B cell (primary cell): Measurements from ENCODE around the gene GCH1. TPM values are rescaled to one million over a fixed set of nuclear protein-coding genes. Genes with fewer than 3 reads are reported as not detected.

Experiments
- ATAC-seq: fragments of 200-7000 bp; cut with Tn5 transposase; one replicate; pipeline ENCODE4 v1.10.0; 2021; ENCODE audit warnings: low read depth, mild to moderate bottlenecking, moderate number of reproducible peaks, moderate library complexity
- CTCF ChIA-PET: fragments of 350-600 bp; sonication (Branson Sonifier 250); formaldehyde crosslinking; loops from one replicate; lab custom pipeline; 2021; ENCODE audit warnings: antibody characterized with exemption, inconsistent platforms; lab: Charles Lee
- POLR2A ChIA-PET: fragments of 350-600 bp; sonication (Branson Sonifier 250); formaldehyde crosslinking; loops from one replicate; lab custom pipeline; 2021; ENCODE audit warnings: antibody characterized with exemption; lab: Charles Lee
- DNase-seq: peaks from one replicate; pipeline ENCODE4 v3.0.0; 2013
- H2AFZ ChIP-seq: 2 replicates; pipeline ENCODE4 v1.6.1; 2012; ENCODE audit warnings: mild to moderate bottlenecking, low read depth, low read length; ENCODE audit not compliant: insufficient read depth, poor library complexity, severe bottlenecking
- H3K27ac ChIP-seq, 2 donors: 1 replicate in 1 of 2; 2 replicates in 1 of 2; pipeline ENCODE4 v1.5.1; 2012 to 2013; ENCODE audit warnings: low read length in 2 of 2, mild to moderate bottlenecking in 2 of 2, moderate library complexity in 1 of 2
- H3K27me3 ChIP-seq, 4 experiments: fragments of 200-600 bp in 1 of 4; sonication (generic) in 1 of 4; replicated peaks in 1 of 4; 1 replicate in 2 of 4; 2 replicates in 2 of 4; pipeline versions ENCODE4 v1.6.1 to v1.7.0; 2013 to 2016; ENCODE audit warnings: low read length in 3 of 4, mild to moderate bottlenecking in 2 of 4, mixed read lengths in 1 of 4, moderate library complexity in 1 of 4; ENCODE audit not compliant: insufficient read depth in 4 of 4, control insufficient read depth in 3 of 4; ENCODE audit errors: control extremely low read depth in 1 of 4
- H3K36me3 ChIP-seq, 2 experiments: replicated peaks in 1 of 2; 1 replicate in 1 of 2; 2 replicates in 1 of 2; pipeline versions ENCODE4 v1.6.1 to v1.7.1; 2013; ENCODE audit warnings: low read length in 1 of 2; ENCODE audit not compliant: insufficient read depth in 2 of 2, control insufficient read depth in 1 of 2; ENCODE audit errors: control extremely low read depth in 1 of 2, extremely low read depth in 1 of 2
- H3K4me1 ChIP-seq, 2 donors: fragments of 200-600 bp in 1 of 2; sonication (generic) in 1 of 2; 1 replicate in 1 of 2; 2 replicates in 1 of 2; pipeline versions ENCODE4 v1.5.1 to v1.6.1; 2013 to 2017; ENCODE audit warnings: low read length in 2 of 2; ENCODE audit not compliant: control insufficient read depth in 2 of 2, insufficient read depth in 2 of 2
- H3K4me2 ChIP-seq: replicated peaks from 2 replicates; pipeline ENCODE3; 2012; ENCODE audit warnings: mild to moderate bottlenecking, low read depth, low read length; ENCODE audit not compliant: poor library complexity, severe bottlenecking
- H3K4me3 ChIP-seq, 5 experiments: fragments of 200-600 bp in 1 of 5; sonication (generic) in 1 of 5; 1 replicate in 3 of 5; 2 replicates in 2 of 5; pipeline versions ENCODE4 v1.5.1 to v1.7.0; 2011 to 2016; ENCODE audit warnings: low read length in 4 of 5, mild to moderate bottlenecking in 4 of 5, low read depth in 2 of 5, control low read depth in 1 of 5, moderate library complexity in 1 of 5; ENCODE audit not compliant: insufficient read depth in 1 of 5; ENCODE audit errors: control extremely low read depth in 1 of 5, extremely low read depth in 1 of 5
- H3K79me2 ChIP-seq: fragments of 200-600 bp; sonication (generic); one replicate; pipeline ENCODE4 v1.6.0; 2016; ENCODE audit warnings: low read length; ENCODE audit not compliant: control insufficient read depth, insufficient read depth
- H3K9ac ChIP-seq: fragments of 200-600 bp; sonication (generic); 2 replicates; pipeline ENCODE4 v1.6.1; 2017; ENCODE audit warnings: mild to moderate bottlenecking, low read length, moderate library complexity
- H3K9me3 ChIP-seq, 3 donors: one replicate each; pipeline versions ENCODE4 v1.6.1 to v1.7.1; 2013; ENCODE audit warnings: low read length in 2 of 3; ENCODE audit not compliant: control insufficient read depth in 2 of 3, insufficient read depth in 1 of 3; ENCODE audit errors: control extremely low read depth in 1 of 3
- H4K20me1 ChIP-seq: 2 replicates; pipeline ENCODE4 v1.6.0; 2012; ENCODE audit warnings: mild to moderate bottlenecking, low read length; ENCODE audit not compliant: insufficient read depth, control insufficient read depth, poor library complexity, severe bottlenecking
- H3K27ac Mint-ChIP-seq: one replicate; pipeline ENCODE4 v1.8.0; 2021; ENCODE audit warnings: mixed read lengths
- H3K27me3 Mint-ChIP-seq: one replicate; pipeline ENCODE4 v1.8.0; 2021; ENCODE audit warnings: mixed read lengths
- H3K4me1 Mint-ChIP-seq: one replicate; pipeline ENCODE4 v1.8.0; 2021; ENCODE audit warnings: mixed read lengths
- H3K4me3 Mint-ChIP-seq: one replicate; pipeline ENCODE4 v1.8.0; 2021; ENCODE audit warnings: mixed read lengths
- H3K9me3 Mint-ChIP-seq: one replicate; pipeline ENCODE4 v1.8.0; 2022; ENCODE audit warnings: mixed read lengths; ENCODE audit not compliant: insufficient read depth
- CTCF ChIP-seq: fragments of 200-600 bp; IDR thresholded peaks from one replicate; pipeline ENCODE4 v1.8.0; 2022; ENCODE audit warnings: antibody characterized with exemption, mild to moderate bottlenecking
- WGBS: methylation state at CpG from one replicate; pipeline ENCODE4 v1.1.5; 2013; ENCODE audit warnings: missing lambda C conversion rate; ENCODE audit not compliant: insufficient coverage; 5-methylcytosine and 5-hydroxymethylcytosine counted together
- intact Hi-C: fragments of 100-400 bp; cut with micrococcal nuclease; formaldehyde crosslinking; loops from one replicate; pipeline ENCODE4 v1.10.0; 2022
- polyA plus RNA-seq: library from polyadenylated mRNA; depleted of rRNA; stranded (reverse); fragments of >200 nt; gene quantifications from 2 replicates; pipeline ENCODE4 v1.2.3, GENCODE V29; 2012
- total RNA-seq, 2 donors: library from RNA; stranded (reverse); fragments of 120-200 nt in 1 of 2; gene quantifications; 1 replicate in 1 of 2; 2 replicates in 1 of 2; pipeline versions ENCODE4 v1.2.3 to v1.2.4, GENCODE V29; 2013 to 2022

Gene GCH1
- total and polyA plus RNA-seq, 2 donors (not counting 1 experiment from before 2014, with no cell fraction given): 17.0 to 24.6 TPM

GRCh38 chr14:54891471-54892245, 11.0 kb downstream of the GCH1 start:
- TF ChIP-seq CTCF: no peak
- WGBS: 100% methylated on average over 7 of the region's 10 CpGs
- POLR2A ChIA-PET: no interaction called here
- CTCF ChIA-PET: interaction anchor here (2.7 to 4.3 kb wide), 2 partner anchors 12 to 328 kb away, joined by 11 to 20 read pairs; partner anchors contain the start of gene GCH1
- peaks cover 8 to 12% of the 10 kb centered on the region in 2 donors for H3K4me1 ChIP-seq
- no peaks in the 10 kb centered on the region for H3K36me3 ChIP-seq
- DNase-seq: no peak
- H3K4me3 ChIP-seq: no peak overlapping the region
- H2AFZ ChIP-seq: no peak overlapping the region
- H3K4me1 Mint-ChIP-seq: peaks cover 36% of the 10 kb centered on the region
- no peak overlapping the region for H3K27ac ChIP-seq
- ATAC-seq: no peak
- no peak overlapping the region for H3K9ac ChIP-seq
- no peak overlapping the region for H3K4me3 Mint-ChIP-seq
- no peaks in the 10 kb centered on the region for H3K27me3 Mint-ChIP-seq
- H3K27ac Mint-ChIP-seq: peak overlapping the region; percentile 56
- H3K27me3 ChIP-seq: no peaks in the 10 kb centered on the region
- no peak overlapping the region for H3K4me2 ChIP-seq
- H3K9me3 ChIP-seq: no peaks in the 10 kb centered on the region
- H3K9me3 Mint-ChIP-seq: no peaks in the 10 kb centered on the region
- H4K20me1 ChIP-seq: peaks cover 10% of the 10 kb centered on the region
- intact Hi-C loops: loop anchor here (10.0 kb wide), 1 partner anchor 87 kb away; no protein-coding TSS in a partner anchor
- H3K79me2 ChIP-seq: peaks cover 43% of the 10 kb centered on the region

- POLR2A ChIA-PET: no interaction called here
- Histone ChIP-seq H3K4me1 (peaks cover 11 to 16% of the 10 kb centered on the region in 2 donors), H3K27me3 (no peaks in the 10 kb centered on the region), H3K4me3 (no peak overlapping the region), H3K79me2 (peaks cover 50% of the 10 kb centered on the region), H3K4me2 (no peak overlapping the region), H4K20me1 (peaks cover 6% of the 10 kb centered on the region), H3K9me3 (no peaks in the 10 kb centered on the region), H3K27ac (peak overlapping the region in 1 of 2 donors; percentile 24), H2AFZ (no peak overlapping the region), H3K9ac (no peak overlapping the region), H3K36me3 (no peaks in the 10 kb centered on the region)
- H3K27ac Mint-ChIP-seq: peak overlapping the region; percentile 68
- H3K27me3 Mint-ChIP-seq: no peaks in the 10 kb centered on the region
- peaks cover 39% of the 10 kb centered on the region for H3K4me1 Mint-ChIP-seq
- CTCF ChIA-PET: interaction anchor here (1.5 to 5.4 kb wide), 2 partner anchors 10 kb away, joined by 8 to 40 read pairs; partner anchors contain the start of gene GCH1
- no peaks in the 10 kb centered on the region for H3K9me3 Mint-ChIP-seq
- DNase-seq (peak; percentile 21), ATAC-seq (peak; percentile 43)
- WGBS: 89% methylated on average over 1 of the region's 1 CpG
- intact Hi-C loops: loop anchor here (10.0 kb wide), 1 partner anchor 86 kb away; no protein-coding TSS in a partner anchor
- no peak for TF ChIP-seq CTCF
- no peak overlapping the region for H3K4me3 Mint-ChIP-seq
Observed at GRCh38 chr14:54890788-54891187, 11.8 kb downstream of the GCH1 start.
